Natural killer cell (primary cell): ENCODE results near the gene RHCG. TPM values are rescaled to one million over a fixed set of nuclear protein-coding genes. Genes with fewer than 3 reads are reported as not detected.

Experiments
- ATAC-seq, 3 donors: fragments of 150-1000 bp in 2 of 3; fragments of 200-7000 bp in 1 of 3; cut with Tn5 transposase; 1 replicate in 1 of 3; 2 replicates in 2 of 3; pipeline ENCODE4 v1.10.0; 2021; ENCODE audit warnings: mild to moderate bottlenecking in 2 of 3, moderate library complexity in 2 of 3
- DNase-seq, 2 donors: peaks; one replicate each; pipeline versions ENCODE4 v3.0.0 to v3.0.0-alpha.2; 2013 to 2021; ENCODE audit warnings: mixed read lengths in 1 of 2
- H3K27ac ChIP-seq: one replicate; pipeline ENCODE4 v1.5.1; 2013; ENCODE audit warnings: mild to moderate bottlenecking, low read length
- H3K27me3 ChIP-seq: one replicate; pipeline ENCODE4 v1.6.1; 2013; ENCODE audit warnings: low read length; ENCODE audit not compliant: control insufficient read depth, insufficient read depth
- H3K36me3 ChIP-seq: one replicate; pipeline ENCODE4 v1.6.1; 2013; ENCODE audit warnings: low read length; ENCODE audit not compliant: control insufficient read depth, insufficient read depth
- H3K4me1 ChIP-seq: one replicate; pipeline ENCODE4 v1.6.1; 2013; ENCODE audit warnings: low read length; ENCODE audit not compliant: control insufficient read depth, insufficient read depth
- H3K4me3 ChIP-seq: one replicate; pipeline ENCODE4 v1.5.1; 2013; ENCODE audit warnings: low read length
- H3K9me3 ChIP-seq: one replicate; pipeline ENCODE4 v1.6.1; 2013; ENCODE audit warnings: low read length; ENCODE audit not compliant: control insufficient read depth, insufficient read depth
- H3K27ac Mint-ChIP-seq, 2 donors: one replicate each; pipeline ENCODE4 v1.8.0; 2022; ENCODE audit warnings: mild to moderate bottlenecking in 2 of 2, mixed read lengths in 2 of 2, moderate library complexity in 1 of 2
- H3K27me3 Mint-ChIP-seq, 2 donors: one replicate each; pipeline ENCODE4 v1.8.0; 2022; ENCODE audit warnings: low read depth in 2 of 2, mixed read lengths in 2 of 2
- H3K36me3 Mint-ChIP-seq: one replicate; pipeline ENCODE4 v1.8.0; 2022; ENCODE audit warnings: mixed read lengths
- H3K4me1 Mint-ChIP-seq, 2 donors: one replicate each; pipeline ENCODE4 v1.8.0; 2022; ENCODE audit warnings: mixed read lengths in 2 of 2
- H3K4me3 Mint-ChIP-seq: one replicate; pipeline ENCODE4 v1.8.0; 2022; ENCODE audit warnings: mild to moderate bottlenecking, moderate library complexity, mixed read lengths
- H3K9me3 Mint-ChIP-seq, 2 donors: one replicate each; pipeline ENCODE4 v1.8.0; 2022; ENCODE audit warnings: mixed read lengths in 2 of 2
- CTCF ChIP-seq: fragments of 200-600 bp; IDR thresholded peaks from one replicate; pipeline ENCODE4 v1.8.0; 2022; ENCODE audit warnings: antibody characterized with exemption
- WGBS: methylation state at CpG from one replicate; pipeline ENCODE4 v1.1.7; 2013; ENCODE audit warnings: missing lambda C conversion rate; ENCODE audit not compliant: insufficient coverage; 5-methylcytosine and 5-hydroxymethylcytosine counted together
- intact Hi-C: fragments of 100-400 bp; cut with micrococcal nuclease; formaldehyde crosslinking; loops from one replicate; pipeline ENCODE4 v1.14.2; 2022
- total RNA-seq, 4 donors: library from RNA; stranded (reverse); fragments of 120-200 nt in 1 of 4; gene quantifications; one replicate each; pipeline versions ENCODE4 v1.2.3 to v1.2.4, GENCODE V29; 2013 to 2022

Gene RHCG
- total RNA-seq, 3 donors from 2014 or later (not counting 1 experiment from before 2014, with no cell fraction given): not detected

- no peaks in the 10 kb centered on the region for H3K27me3 ChIP-seq
- no peaks in the 10 kb centered on the region for H3K9me3 ChIP-seq
- H3K4me3 Mint-ChIP-seq: no peak overlapping the region
- no peaks in the 10 kb centered on the region for H3K36me3 Mint-ChIP-seq
- peaks cover 12 to 20% of the 10 kb centered on the region in 2 donors for H3K27me3 Mint-ChIP-seq
- no peak for ATAC-seq
- no peak overlapping the region for H3K27ac Mint-ChIP-seq
- 71% methylated on average over 7 of the region's 7 CpGs for WGBS
- TF ChIP-seq CTCF: no peak
- H3K4me3 ChIP-seq: no peak overlapping the region
- peaks cover 5% of the 10 kb centered on the region for H3K4me1 ChIP-seq
- no peak overlapping the region for H3K27ac ChIP-seq
- intact Hi-C loops: no loop called here
- peaks cover 0 to 5% of the 10 kb centered on the region in 2 donors for H3K4me1 Mint-ChIP-seq
- H3K36me3 ChIP-seq: no peaks in the 10 kb centered on the region
- no peak for DNase-seq
- no peaks in the 10 kb centered on the region for H3K9me3 Mint-ChIP-seq
Measured at GRCh38 chr15:89502867-89503595, 6.6 kb upstream of the RHCG start.

GRCh38 chr15:89501646-89502045 lies 5.3 kb upstream of the RHCG start:
- Histone ChIP-seq H3K27me3 (peaks cover 10% of the 10 kb centered on the region), H3K4me1 (peaks cover 6% of the 10 kb centered on the region), H3K9me3 (no peaks in the 10 kb centered on the region), H3K36me3 (no peaks in the 10 kb centered on the region), H3K27ac (no peak overlapping the region), H3K4me3 (no peak overlapping the region)
- Mint-ChIP-seq H3K27ac (no peak overlapping the region), H3K4me1 (peaks cover 0 to 5% of the 10 kb centered on the region in 2 donors), H3K9me3 (no peaks in the 10 kb centered on the region), H3K4me3 (no peak overlapping the region), H3K36me3 (no peaks in the 10 kb centered on the region), H3K27me3 (peaks cover 12 to 23% of the 10 kb centered on the region in 2 donors)
- ATAC-seq: no peak
- 93% methylated on average over 5 of the region's 5 CpGs for WGBS
- DNase-seq: no peak
- no peak for TF ChIP-seq CTCF
- intact Hi-C loops: no loop called here

- ATAC-seq: no peak
- peaks cover 16% of the 10 kb centered on the region for H3K4me1 ChIP-seq
- H3K9me3 Mint-ChIP-seq: no peaks in the 10 kb centered on the region
- 82% methylated on average over 10 of the region's 10 CpGs for WGBS
- peaks cover 1 to 12% of the 10 kb centered on the region in 2 donors for H3K4me1 Mint-ChIP-seq
- peaks cover 16% of the 10 kb centered on the region for H3K27me3 ChIP-seq
- intact Hi-C loops: no loop called here
- H3K9me3 ChIP-seq: no peaks in the 10 kb centered on the region
- peaks cover 12 to 28% of the 10 kb centered on the region in 2 donors for H3K27me3 Mint-ChIP-seq
- H3K4me3 ChIP-seq: no peak overlapping the region
- no peaks in the 10 kb centered on the region for H3K36me3 ChIP-seq
- no peak overlapping the region for H3K4me3 Mint-ChIP-seq
- no peak for DNase-seq
- no peaks in the 10 kb centered on the region for H3K36me3 Mint-ChIP-seq
- H3K27ac ChIP-seq: no peak overlapping the region
- no peak for TF ChIP-seq CTCF
- H3K27ac Mint-ChIP-seq: no peak overlapping the region
Measured at GRCh38 chr15:89500397-89501270, 4.3 kb upstream of the RHCG start.
